Measurements from ENCODE around the gene EXTL1. TPM values are rescaled to one million over a fixed set of nuclear protein-coding genes. Genes with fewer than 3 reads are reported as not detected.

The EXTL1 gene
- polyA plus RNA-seq, 4 donors, result 1.0 to 1.7 (median 1.4) TPM

GRCh38 chr1:26037904-26038303, 16.3 kb downstream of the EXTL1 start:
- no peak for DNase-seq (ENCODE audit: low read depth in 4 of 4, low spot score in 3 of 4)

GRCh38 chr1:26038477-26038876, 16.9 kb downstream of the EXTL1 start:
- no peak for DNase-seq (ENCODE audit: low read depth in 4 of 4, low spot score in 3 of 4)

- DNase-seq (ENCODE audit: low read depth in 4 of 4, low spot score in 3 of 4), result no peak
Measured at GRCh38 chr1:26038904-26039303, 17.3 kb downstream of the EXTL1 start.

- no peak for DNase-seq (ENCODE audit: low read depth in 4 of 4, low spot score in 3 of 4)
Measured at GRCh38 chr1:26041401-26041800, 19.8 kb downstream of the EXTL1 start.

- no peak for DNase-seq (ENCODE audit: low read depth in 4 of 4, low spot score in 3 of 4)
Measured at GRCh38 chr1:26041978-26042377, 20.4 kb downstream of the EXTL1 start.

- DNase-seq (ENCODE audit: low read depth in 4 of 4, low spot score in 3 of 4), result no peak
Measured at GRCh38 chr1:26043765-26044164, 22.2 kb downstream of the EXTL1 start.

- no peak for DNase-seq (ENCODE audit: low read depth in 4 of 4, low spot score in 3 of 4)
Measured at GRCh38 chr1:26044414-26044813, 22.8 kb downstream of the EXTL1 start.

GRCh38 chr1:26044971-26045721, 23.6 kb downstream of the EXTL1 start:
- no peak for DNase-seq (ENCODE audit: low read depth in 4 of 4, low spot score in 3 of 4)

- no peak for DNase-seq (ENCODE audit: low read depth in 4 of 4, low spot score in 3 of 4)
Measured at GRCh38 chr1:26045722-26046245, 24.2 kb downstream of the EXTL1 start, which contains the start of gene SLC30A2. Gene SLC30A2, minus strand, starts transcription at chr1:26046118. Its CDS starts 222 bp downstream, at chr1:26045896.

- no peak for DNase-seq (ENCODE audit: low read depth in 4 of 4, low spot score in 3 of 4)
Measured at GRCh38 chr1:26046246-26047095, 24.9 kb downstream of the EXTL1 start.

- DNase-seq (ENCODE audit: low read depth in 4 of 4, low spot score in 3 of 4), result no peak
Measured at GRCh38 chr1:26047278-26047874, 25.8 kb downstream of the EXTL1 start.

GRCh38 chr1:26049531-26050247, 28.1 kb downstream of the EXTL1 start:
- DNase-seq (ENCODE audit: low read depth in 4 of 4, low spot score in 3 of 4), result no peak

GRCh38 chr1:26050248-26050640, 28.7 kb downstream of the EXTL1 start:
- no peak for DNase-seq (ENCODE audit: low read depth in 4 of 4, low spot score in 3 of 4)

- DNase-seq (ENCODE audit: low read depth in 4 of 4, low spot score in 3 of 4), result no peak
Measured at GRCh38 chr1:26053718-26054560, 32.4 kb downstream of the EXTL1 start.

- no peak for DNase-seq (ENCODE audit: low read depth in 4 of 4, low spot score in 3 of 4)
Measured at GRCh38 chr1:26055041-26055440, 33.5 kb downstream of the EXTL1 start.

- DNase-seq (ENCODE audit: low read depth in 4 of 4, low spot score in 3 of 4), result no peak
Measured at GRCh38 chr1:26057189-26057588, 35.6 kb downstream of the EXTL1 start.

- DNase-seq (ENCODE audit: low read depth in 4 of 4, low spot score in 3 of 4), result no peak
Measured at GRCh38 chr1:26058052-26058595, 36.5 kb downstream of the EXTL1 start.

GRCh38 chr1:26059906-26060305, 38.3 kb downstream of the EXTL1 start:
- no peak for DNase-seq (ENCODE audit: low read depth in 4 of 4, low spot score in 3 of 4)

GRCh38 chr1:26060832-26061574, 39.4 kb downstream of the EXTL1 start:
- no peak for DNase-seq (ENCODE audit: low read depth in 4 of 4, low spot score in 3 of 4)
